AG09309 (cell line): ENCODE data around the gene BAIAP2.
"Not testable (repeated sequence)": the region's sequence is repeated elsewhere in the genome, so short reads cannot be mapped to it uniquely, and the experiment has no call there.

Experiments
- DNase-seq: peaks from one replicate; pipeline ENCODE4 v3.0.0-alpha.2; 2010; ENCODE audit warnings: low read depth
- H3K4me3 ChIP-seq: 2 replicates; pipeline ENCODE4 v1.5.1; 2011; ENCODE audit warnings: mild to moderate bottlenecking, low read depth, low read length, moderate library complexity; ENCODE audit not compliant: control insufficient read depth
- CTCF ChIP-seq: IDR thresholded peaks from 2 replicates; pipeline ENCODE4 v1.5.1; 2011; ENCODE audit warnings: mild to moderate bottlenecking, low read depth, low read length, inconsistent platforms; ENCODE audit not compliant: insufficient read depth, control insufficient read depth; ENCODE audit errors: missing control alignments

BAIAP2 gene

GRCh38 chr17:81148986-81149533, 114.1 kb downstream of the BAIAP2 start:
- no peak for DNase-seq
- H3K4me3 ChIP-seq, result no peak overlapping the region
- no peak for TF ChIP-seq CTCF

- TF ChIP-seq CTCF, result no peak
- no peak overlapping the region for H3K4me3 ChIP-seq
- no peak for DNase-seq
Observed at GRCh38 chr17:81150377-81151077, 115.6 kb downstream of the BAIAP2 start.

- DNase-seq, result no peak
- no peak for TF ChIP-seq CTCF
- no peak overlapping the region for H3K4me3 ChIP-seq
Observed at GRCh38 chr17:81151278-81151677, 116.3 kb downstream of the BAIAP2 start.

- DNase-seq, result no peak
- H3K4me3 ChIP-seq, result no peak overlapping the region
- no peak for TF ChIP-seq CTCF
Observed at GRCh38 chr17:81152288-81152828, 117.4 kb downstream of the BAIAP2 start.

GRCh38 chr17:81153340-81153803, 118.4 kb downstream of the BAIAP2 start:
- no peak overlapping the region for H3K4me3 ChIP-seq
- TF ChIP-seq CTCF, result no peak
- no peak for DNase-seq

- not testable (repeated sequence) for H3K4me3 ChIP-seq, DNase-seq
Observed at GRCh38 chr17:81154016-81154415, 119.1 kb downstream of the BAIAP2 start.

GRCh38 chr17:81154961-81155360, 120.0 kb downstream of the BAIAP2 start:
- TF ChIP-seq CTCF, result no peak
- H3K4me3 ChIP-seq, result no peak overlapping the region
- DNase-seq, result no peak
